Renal pelvis (tissue), 12 donors: ENCODE measurements around the gene APOBEC3G. TPM values are rescaled to one million over a fixed set of nuclear protein-coding genes. Genes with fewer than 3 reads are reported as not detected.
"Not testable (repeated sequence)": the region's sequence is repeated elsewhere in the genome, so short reads cannot be mapped to it uniquely, and the experiment has no call there.

Source experiments
- DNase-seq: peaks from one replicate; pipeline ENCODE4 v3.0.0-alpha.2; 2013
- long read RNA-seq, 16 experiments: transcript quantifications; one replicate each; lab custom pipeline, GENCODE V29; 2026
- polyA plus RNA-seq, 3 donors: library from polyadenylated mRNA; unstranded; fragments of 120-200 nt; gene quantifications; one replicate each; pipeline ENCODE4 v1.2.1, GENCODE V29; 2013; ENCODE audit not compliant: insufficient read length in 3 of 3

APOBEC3G gene
- polyA plus RNA-seq = 10 to 100 TPM in 1 of 3 donors, 1 to 10 TPM in 2; 6.5 to 11.4 (median 7.6) TPM
- long read RNA-seq, donor 1, partial matches to known transcripts = 0 of 3 reads
- long read RNA-seq, donor 1, other reads (novel, unspliced or antisense) = 0 of 3 reads
- long read RNA-seq, donor 2, partial matches to known transcripts = 0 of 4 reads
- long read RNA-seq, donor 2, other reads (novel, unspliced or antisense) = 0 of 4 reads
- long read RNA-seq, donor 3 = 0 reads
- long read RNA-seq, donor 4, partial matches to known transcripts = 0 of 2 reads
- long read RNA-seq, donor 4, other reads (novel, unspliced or antisense) = 0 of 2 reads
- long read RNA-seq, donor 5 = 0 reads
- long read RNA-seq, donor 6, partial matches to known transcripts = 5 of 9 reads
- long read RNA-seq, donor 6, other reads (novel, unspliced or antisense) = 0 of 9 reads
- long read RNA-seq, donor 7, partial matches to known transcripts = 0 of 4 reads
- long read RNA-seq, donor 7, other reads (novel, unspliced or antisense) = 0 of 4 reads
- long read RNA-seq, donor 8 = 0 reads
- long read RNA-seq, donor 9 = 0 reads
- long read RNA-seq, donor 10, partial matches to known transcripts = 0 of 2 reads
- long read RNA-seq, donor 10, other reads (novel, unspliced or antisense) = 0 of 2 reads
- long read RNA-seq, donor 11, partial matches to known transcripts = 0 of 1 reads
- long read RNA-seq, donor 11, other reads (novel, unspliced or antisense) = 0 of 1 reads
- long read RNA-seq, donor 12, partial matches to known transcripts = 0 of 1 reads
- long read RNA-seq, donor 12, other reads (novel, unspliced or antisense) = 0 of 1 reads
- long read RNA-seq, donor 13, partial matches to known transcripts = 0 of 3 reads
- long read RNA-seq, donor 13, other reads (novel, unspliced or antisense) = 0 of 3 reads
- long read RNA-seq, donor 14, partial matches to known transcripts = 0 of 2 reads
- long read RNA-seq, donor 14, other reads (novel, unspliced or antisense) = 0 of 2 reads
- long read RNA-seq, donor 15, partial matches to known transcripts = 0 of 3 reads
- long read RNA-seq, donor 15, other reads (novel, unspliced or antisense) = 0 of 3 reads
- long read RNA-seq, donor 16, partial matches to known transcripts = 0 of 4 reads
- long read RNA-seq, donor 16, other reads (novel, unspliced or antisense) = 0 of 4 reads

- DNase-seq = not testable (repeated sequence)
Observed at GRCh38 chr22:39077026-39077840, at the start of gene APOBEC3G. Gene APOBEC3G, plus strand, starts transcription at chr22:39077275. Its CDS starts 87 bp downstream, at chr22:39077362.

- DNase-seq = no peak
Observed at GRCh38 chr22:39027717-39028116, 49.4 kb upstream of the APOBEC3G start.

- no peak for DNase-seq
Observed at GRCh38 chr22:39028281-39028680, 48.8 kb upstream of the APOBEC3G start.

GRCh38 chr22:39029227-39029626, 47.8 kb upstream of the APOBEC3G start:
- no peak for DNase-seq

GRCh38 chr22:39030705-39031104, 46.4 kb upstream of the APOBEC3G start:
- DNase-seq = no peak

- DNase-seq = not testable (repeated sequence)
Observed at GRCh38 chr22:39031434-39032295, 45.4 kb upstream of the APOBEC3G start.

- not testable (repeated sequence) for DNase-seq
Observed at GRCh38 chr22:39037071-39037470, 40.0 kb upstream of the APOBEC3G start.

- no peak for DNase-seq
Observed at GRCh38 chr22:39039306-39040126, 37.6 kb upstream of the APOBEC3G start.

GRCh38 chr22:39040155-39040537, 36.9 kb upstream of the APOBEC3G start:
- not testable (repeated sequence) for DNase-seq

GRCh38 chr22:39040538-39041296, 36.4 kb upstream of the APOBEC3G start, which contains the start of gene APOBEC3F:
Gene APOBEC3F, plus strand, starts transcription at chr22:39040864. Its CDS starts 97 bp downstream, at chr22:39040961.
- DNase-seq = peak; percentile 31

- no peak for DNase-seq
Observed at GRCh38 chr22:39041908-39042307, 35.2 kb upstream of the APOBEC3G start.

GRCh38 chr22:39043063-39043462, 34.0 kb upstream of the APOBEC3G start:
- not testable (repeated sequence) for DNase-seq

- DNase-seq = not testable (repeated sequence)
Observed at GRCh38 chr22:39045136-39045535, 31.9 kb upstream of the APOBEC3G start.

- DNase-seq = not testable (repeated sequence)
Observed at GRCh38 chr22:39049486-39049885, 27.6 kb upstream of the APOBEC3G start.

GRCh38 chr22:39051844-39052495, 25.1 kb upstream of the APOBEC3G start:
- DNase-seq = not testable (repeated sequence)

- DNase-seq = no peak
Observed at GRCh38 chr22:39055658-39056057, 21.4 kb upstream of the APOBEC3G start.

- DNase-seq = not testable (repeated sequence)
Observed at GRCh38 chr22:39061290-39061689, 15.8 kb upstream of the APOBEC3G start.

- not testable (repeated sequence) for DNase-seq
Observed at GRCh38 chr22:39061951-39062350, 15.1 kb upstream of the APOBEC3G start.
